Progenitor cell of endocrine pancreas (in vitro differentiated cells): Measurements from ENCODE around the gene LRP6. TPM values are rescaled to one million over a fixed set of nuclear protein-coding genes. Genes with fewer than 3 reads are reported as not detected.

Experiments used
- DNase-seq: peaks from one replicate; pipeline ENCODE4 v3.0.0; 2021; ENCODE audit warnings: low spot score; ENCODE audit not compliant: unreplicated experiment
- H3K27ac Mint-ChIP-seq: 2 replicates; pipeline ENCODE4 v1.8.0; 2021; ENCODE audit warnings: mild to moderate bottlenecking, moderate library complexity, mixed read lengths
- H3K27me3 Mint-ChIP-seq: 2 replicates; pipeline ENCODE4 v1.8.0; 2021; ENCODE audit warnings: mixed read lengths
- H3K36me3 Mint-ChIP-seq: 2 replicates; pipeline ENCODE4 v1.8.0; 2022; ENCODE audit warnings: mixed read lengths; ENCODE audit not compliant: insufficient read depth
- H3K4me1 Mint-ChIP-seq: 2 replicates; pipeline ENCODE4 v1.8.0; 2021; ENCODE audit warnings: low read depth, mixed read lengths
- H3K4me3 Mint-ChIP-seq: 2 replicates; pipeline ENCODE4 v1.8.0; 2021; ENCODE audit warnings: low read depth, mild to moderate bottlenecking, moderate library complexity, mixed read lengths
- H3K9me3 Mint-ChIP-seq: 2 replicates; pipeline ENCODE4 v1.8.0; 2021; ENCODE audit warnings: low read depth, mixed read lengths
- CTCF ChIP-seq: fragments of 200-600 bp; sonication (generic); IDR thresholded peaks from one replicate; pipeline ENCODE4 v1.5.0; 2021; ENCODE audit warnings: antibody characterized with exemption, mild to moderate bottlenecking; ENCODE audit not compliant: unreplicated experiment
- total RNA-seq: library from RNA; stranded (reverse); gene quantifications from 2 replicates; pipeline ENCODE4 v1.2.1, GENCODE V29; 2021

Gene LRP6
- total RNA-seq, 1 donor from 2014 or later: 163 TPM

GRCh38 chr12:12249216-12250050, 17.4 kb downstream of the LRP6 start:
- H3K9me3 Mint-ChIP-seq: peaks cover 9% of the 10 kb centered on the region
- no peak for TF ChIP-seq CTCF
- H3K4me1 Mint-ChIP-seq: peaks cover 12% of the 10 kb centered on the region
- no peaks in the 10 kb centered on the region for H3K27me3 Mint-ChIP-seq
- H3K27ac Mint-ChIP-seq: no peak overlapping the region
- H3K4me3 Mint-ChIP-seq: no peak overlapping the region
- DNase-seq: no peak
- H3K36me3 Mint-ChIP-seq: peaks cover 35% of the 10 kb centered on the region

- Mint-ChIP-seq H3K36me3 (peaks cover 38% of the 10 kb centered on the region), H3K27me3 (no peaks in the 10 kb centered on the region), H3K27ac (peak overlapping the region; percentile 25), H3K9me3 (peaks cover 9% of the 10 kb centered on the region), H3K4me3 (no peak overlapping the region), H3K4me1 (peaks cover 14% of the 10 kb centered on the region)
- no peak for DNase-seq
- TF ChIP-seq CTCF: no peak
These were observed 19.3 kb downstream of the LRP6 start for GRCh38 chr12:12247584-12247983.

- no peak for TF ChIP-seq CTCF
- Mint-ChIP-seq H3K27me3 (no peaks in the 10 kb centered on the region), H3K4me3 (no peak overlapping the region), H3K4me1 (peaks cover 37% of the 10 kb centered on the region), H3K27ac (no peak overlapping the region), H3K36me3 (peaks cover 21% of the 10 kb centered on the region), H3K9me3 (peaks cover 8% of the 10 kb centered on the region)
- no peak for DNase-seq
These were observed 22.5 kb downstream of the LRP6 start for GRCh38 chr12:12244341-12244740.

- H3K4me1 Mint-ChIP-seq: peaks cover 40% of the 10 kb centered on the region
- DNase-seq: no peak
- TF ChIP-seq CTCF: no peak
- H3K9me3 Mint-ChIP-seq: peaks cover 23% of the 10 kb centered on the region
- no peaks in the 10 kb centered on the region for H3K27me3 Mint-ChIP-seq
- peak overlapping the region; percentile 9 for H3K4me3 Mint-ChIP-seq
- peaks cover 38% of the 10 kb centered on the region for H3K36me3 Mint-ChIP-seq
- peak overlapping the region; percentile 97 for H3K27ac Mint-ChIP-seq
These were observed 26.0 kb downstream of the LRP6 start for GRCh38 chr12:12240662-12241340.

GRCh38 chr12:12239127-12239526, 27.7 kb downstream of the LRP6 start:
- Mint-ChIP-seq H3K27me3 (no peaks in the 10 kb centered on the region), H3K36me3 (peaks cover 40% of the 10 kb centered on the region), H3K27ac (peak overlapping the region; percentile 60), H3K9me3 (peaks cover 26% of the 10 kb centered on the region), H3K4me1 (peaks cover 44% of the 10 kb centered on the region), H3K4me3 (no peak overlapping the region)
- DNase-seq: no peak
- TF ChIP-seq CTCF: no peak
